ENCODE data around the gene RAD21L1. TPM values are rescaled to one million over a fixed set of nuclear protein-coding genes. Genes with fewer than 3 reads are reported as not detected.
"Not testable (repeated sequence)": the region's sequence is repeated elsewhere in the genome, so short reads cannot be mapped to it uniquely, and the experiment has no call there.

Gene RAD21L1
- polyA plus RNA-seq, 1 donor from 2014 or later: not detected

- Mint-ChIP-seq H3K4me1 (no peaks in the 10 kb centered on the region), H3K27ac (no peak overlapping the region), H3K9me3 (no peaks in the 10 kb centered on the region), H3K36me3 (no peaks in the 10 kb centered on the region), H3K4me3 (no peak overlapping the region), H3K27me3 (peaks cover 3% of the 10 kb centered on the region)
Observed at GRCh38 chr20:1207293-1207878, 18.5 kb upstream of the RAD21L1 start.

- Mint-ChIP-seq H3K27me3 (peaks cover 6% of the 10 kb centered on the region), H3K9me3 (no peaks in the 10 kb centered on the region), H3K27ac (no peak overlapping the region)
Observed at GRCh38 chr20:1209447-1210387, 16.1 kb upstream of the RAD21L1 start.

GRCh38 chr20:1210501-1210900, 15.3 kb upstream of the RAD21L1 start:
- no peak overlapping the region for H3K4me3 Mint-ChIP-seq
- peaks cover 8% of the 10 kb centered on the region for H3K27me3 Mint-ChIP-seq
- H3K27ac Mint-ChIP-seq: no peak overlapping the region
- no peaks in the 10 kb centered on the region for H3K9me3 Mint-ChIP-seq
- H3K4me1 Mint-ChIP-seq: peaks cover 0 to 7% (median 0%) of the 10 kb centered on the region in 3 donors
- no peaks in the 10 kb centered on the region for H3K36me3 Mint-ChIP-seq

More at GRCh38 chr20:1209447-1210387, 16.1 kb upstream of the RAD21L1 start:
- Mint-ChIP-seq H3K4me1 (peaks cover 0 to 5% (median 0%) of the 10 kb centered on the region in 3 donors), H3K4me3 (no peak overlapping the region), H3K36me3 (no peaks in the 10 kb centered on the region)

- H3K27me3 Mint-ChIP-seq: peaks cover 8% of the 10 kb centered on the region
- H3K27ac Mint-ChIP-seq: no peak overlapping the region
- no peaks in the 10 kb centered on the region for H3K36me3 Mint-ChIP-seq
- no peak overlapping the region for H3K4me3 Mint-ChIP-seq
- H3K4me1 Mint-ChIP-seq: peaks cover 0 to 9% (median 0%) of the 10 kb centered on the region in 3 donors
- H3K9me3 Mint-ChIP-seq: no peaks in the 10 kb centered on the region
Observed at GRCh38 chr20:1212023-1212422, 13.8 kb upstream of the RAD21L1 start.

GRCh38 chr20:1212607-1213396, 13.0 kb upstream of the RAD21L1 start:
- H3K27me3 Mint-ChIP-seq: peaks cover 9% of the 10 kb centered on the region
- no peaks in the 10 kb centered on the region for H3K9me3 Mint-ChIP-seq
- H3K4me3 Mint-ChIP-seq: peak overlapping the region in 1 of 4 donors; percentile 48

GRCh38 chr20:1214838-1215261, 11.0 kb upstream of the RAD21L1 start:
- Mint-ChIP-seq H3K27ac (no peak overlapping the region), H3K9me3 (peaks cover 0 to 3% (median 0%) of the 10 kb centered on the region in 3 donors), H3K27me3 (peaks cover 10% of the 10 kb centered on the region), H3K4me1 (peaks cover 0 to 9% (median 0%) of the 10 kb centered on the region in 3 donors), H3K4me3 (no peak overlapping the region), H3K36me3 (no peaks in the 10 kb centered on the region)

More at GRCh38 chr20:1212607-1213396, 13.0 kb upstream of the RAD21L1 start:
- Mint-ChIP-seq H3K27ac (no peak overlapping the region), H3K4me1 (peaks cover 0 to 9% (median 0%) of the 10 kb centered on the region in 3 donors), H3K36me3 (no peaks in the 10 kb centered on the region)

- H3K36me3 Mint-ChIP-seq: no peaks in the 10 kb centered on the region
- peaks cover 0 to 3% (median 0%) of the 10 kb centered on the region in 3 donors for H3K9me3 Mint-ChIP-seq
- H3K27ac Mint-ChIP-seq: peak overlapping the region in 1 of 3 donors; percentile 1
- peaks cover 10% of the 10 kb centered on the region for H3K27me3 Mint-ChIP-seq
- no peak overlapping the region for H3K4me3 Mint-ChIP-seq
- H3K4me1 Mint-ChIP-seq: peaks cover 0 to 9% (median 0%) of the 10 kb centered on the region in 3 donors
Observed at GRCh38 chr20:1215386-1216170, 10.3 kb upstream of the RAD21L1 start.

GRCh38 chr20:1216527-1217427, 9.1 kb upstream of the RAD21L1 start:
- H3K27ac Mint-ChIP-seq, H3K27me3 Mint-ChIP-seq: not testable (repeated sequence)

GRCh38 chr20:1222750-1223149, 3.1 kb upstream of the RAD21L1 start:
- not testable (repeated sequence) for H3K9me3 Mint-ChIP-seq, H3K4me1 Mint-ChIP-seq, H3K36me3 Mint-ChIP-seq
- Mint-ChIP-seq H3K4me3 (peak overlapping the region in 1 of 4 donors; percentile 50), H3K27ac (peak overlapping the region in 1 of 3 donors; percentile 76), H3K27me3 (peaks cover 17% of the 10 kb centered on the region)

More at GRCh38 chr20:1216527-1217427, 9.1 kb upstream of the RAD21L1 start:
- H3K4me1 Mint-ChIP-seq: peaks cover 0 to 11% (median 0%) of the 10 kb centered on the region in 3 donors
- not testable (repeated sequence) for H3K9me3 Mint-ChIP-seq, H3K4me3 Mint-ChIP-seq, H3K36me3 Mint-ChIP-seq

GRCh38 chr20:1224205-1224890, 1.5 kb upstream of the RAD21L1 start:
- H3K27ac Mint-ChIP-seq: peak overlapping the region in 1 of 3 donors; percentile 26
- H3K9me3 Mint-ChIP-seq: peaks cover 0 to 4% (median 3%) of the 10 kb centered on the region in 3 donors
- peaks cover 1 to 5% (median 3%) of the 10 kb centered on the region in 3 donors for H3K4me1 Mint-ChIP-seq
- H3K36me3 Mint-ChIP-seq: no peaks in the 10 kb centered on the region
- H3K4me3 Mint-ChIP-seq: peak overlapping the region in 3 of 4 donors; percentile 6 to 51 (median 28)
- H3K27me3 Mint-ChIP-seq: peaks cover 17% of the 10 kb centered on the region

- Mint-ChIP-seq H3K4me1 (peaks cover 1 to 5% (median 3%) of the 10 kb centered on the region in 3 donors), H3K9me3 (peaks cover 0 to 4% (median 3%) of the 10 kb centered on the region in 3 donors), H3K27me3 (peaks cover 17% of the 10 kb centered on the region), H3K36me3 (no peaks in the 10 kb centered on the region), H3K27ac (no peak overlapping the region), H3K4me3 (peak overlapping the region; percentile 28 to 83 (median 54))
Observed at GRCh38 chr20:1225263-1225782, 521 bp upstream of the RAD21L1 start.

- Mint-ChIP-seq H3K4me3 (no peak overlapping the region), H3K36me3 (no peaks in the 10 kb centered on the region), H3K27me3 (peaks cover 18% of the 10 kb centered on the region), H3K27ac (no peak overlapping the region), H3K4me1 (peaks cover 1 to 5% (median 2%) of the 10 kb centered on the region in 3 donors), H3K9me3 (no peaks in the 10 kb centered on the region)
Observed at GRCh38 chr20:1229541-1229940, 3.7 kb downstream of the RAD21L1 start.
